Thyroid gland (tissue), 4 donors: Measurements from ENCODE around the gene AP4S1.

ENCODE experiments used
- POLR2A ChIP-seq, 2 donors: fragments of 450-650 bp; IDR thresholded peaks; one replicate each; pipeline ENCODE4 v1.6.1; 2017; ENCODE audit warnings: antibody characterized with exemption in 2 of 2, mild to moderate bottlenecking in 2 of 2, moderate library complexity in 1 of 2
- TF ChIP-seq, protein P1 (sequence below), 6 experiments: fragments of 200-600 bp in 3 of 6; fragments of 450-650 bp in 3 of 6; sonication (generic) in 3 of 6; IDR thresholded peaks; one replicate each; pipeline ENCODE4 v1.5.1; 2016 to 2019; ENCODE audit warnings: antibody characterized with exemption in 6 of 6, mild to moderate bottlenecking in 2 of 6, inconsistent platforms in 1 of 6, moderate library complexity in 1 of 6

DNA sequence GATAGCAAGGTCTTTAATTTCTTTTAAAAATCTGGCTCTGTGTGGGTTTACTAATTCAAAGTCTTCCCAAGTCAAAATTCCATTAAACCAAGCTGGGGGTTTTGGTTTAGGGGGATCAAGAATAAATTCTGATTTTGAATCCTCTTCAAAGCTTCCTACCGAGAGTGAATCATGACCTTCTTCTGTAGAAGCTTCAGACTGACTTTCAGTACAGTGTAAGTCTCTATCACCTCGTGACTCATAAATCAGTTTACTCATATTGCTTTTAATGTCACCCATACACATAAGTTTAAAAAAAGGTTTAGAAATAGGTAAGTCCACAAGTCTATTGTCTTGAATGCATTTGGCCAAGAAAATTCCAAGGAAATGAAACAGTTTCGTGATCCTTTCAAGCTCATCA is 81.3 kb downstream of the AP4S1 start:
- TF ChIP-seq, protein P1, sequence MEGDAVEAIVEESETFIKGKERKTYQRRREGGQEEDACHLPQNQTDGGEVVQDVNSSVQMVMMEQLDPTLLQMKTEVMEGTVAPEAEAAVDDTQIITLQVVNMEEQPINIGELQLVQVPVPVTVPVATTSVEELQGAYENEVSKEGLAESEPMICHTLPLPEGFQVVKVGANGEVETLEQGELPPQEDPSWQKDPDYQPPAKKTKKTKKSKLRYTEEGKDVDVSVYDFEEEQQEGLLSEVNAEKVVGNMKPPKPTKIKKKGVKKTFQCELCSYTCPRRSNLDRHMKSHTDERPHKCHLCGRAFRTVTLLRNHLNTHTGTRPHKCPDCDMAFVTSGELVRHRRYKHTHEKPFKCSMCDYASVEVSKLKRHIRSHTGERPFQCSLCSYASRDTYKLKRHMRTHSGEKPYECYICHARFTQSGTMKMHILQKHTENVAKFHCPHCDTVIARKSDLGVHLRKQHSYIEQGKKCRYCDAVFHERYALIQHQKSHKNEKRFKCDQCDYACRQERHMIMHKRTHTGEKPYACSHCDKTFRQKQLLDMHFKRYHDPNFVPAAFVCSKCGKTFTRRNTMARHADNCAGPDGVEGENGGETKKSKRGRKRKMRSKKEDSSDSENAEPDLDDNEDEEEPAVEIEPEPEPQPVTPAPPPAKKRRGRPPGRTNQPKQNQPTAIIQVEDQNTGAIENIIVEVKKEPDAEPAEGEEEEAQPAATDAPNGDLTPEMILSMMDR (IDR thresholded peaks at IDR 0.05), result no peak
- no peak for TF ChIP-seq POLR2A (IDR thresholded peaks at IDR 0.05)
